Esophagus (tissue), 2 donors: Measurements from ENCODE around the gene HYI. TPM values are rescaled to one million over a fixed set of nuclear protein-coding genes. Genes with fewer than 3 reads are reported as not detected.

ENCODE experiments used
- H3K27ac ChIP-seq, 2 donors: one replicate each; pipeline ENCODE4 v1.5.1; 2013; ENCODE audit warnings: low read depth in 2 of 2, mild to moderate bottlenecking in 2 of 2, inconsistent platforms in 1 of 2, low read length in 1 of 2, moderate library complexity in 1 of 2
- H3K27me3 ChIP-seq, 2 donors: one replicate each; pipeline ENCODE4 v1.6.1; 2013; ENCODE audit warnings: low read length in 2 of 2, control low read depth in 1 of 2, mild to moderate bottlenecking in 1 of 2; ENCODE audit not compliant: insufficient read depth in 2 of 2, control insufficient read depth in 1 of 2
- H3K36me3 ChIP-seq, 2 donors: one replicate each; pipeline ENCODE4 v1.6.1; 2013; ENCODE audit warnings: low read length in 1 of 2; ENCODE audit not compliant: control insufficient read depth in 2 of 2, insufficient read depth in 2 of 2
- H3K4me1 ChIP-seq, 2 donors: one replicate each; pipeline ENCODE4 v1.6.1; 2013; ENCODE audit warnings: low read length in 1 of 2; ENCODE audit not compliant: control insufficient read depth in 2 of 2, insufficient read depth in 2 of 2
- H3K4me3 ChIP-seq, 2 donors: one replicate each; pipeline ENCODE4 v1.5.1; 2013; ENCODE audit warnings: low read length in 2 of 2, mild to moderate bottlenecking in 2 of 2, low read depth in 1 of 2, moderate library complexity in 1 of 2
- H3K9me3 ChIP-seq, 2 donors: one replicate each; pipeline ENCODE4 v1.6.1; 2013; ENCODE audit warnings: mild to moderate bottlenecking in 2 of 2, low read depth in 1 of 2, low read length in 1 of 2, moderate library complexity in 1 of 2; ENCODE audit not compliant: control insufficient read depth in 2 of 2, insufficient read depth in 1 of 2
- WGBS, 2 donors: extraction: QIAGEN DNeasy Blood & Tissue Kit; methylation state at CpG; one replicate each; pipeline ENCODE4 v1.1.7; 2013; 5-methylcytosine and 5-hydroxymethylcytosine counted together
- polyA plus RNA-seq, 2 donors: library from polyadenylated mRNA; stranded (reverse); fragments of 200-250 nt; gene quantifications; one replicate each; pipeline ENCODE4 v1.2.3, GENCODE V29; 2013
- donor health status: healthy with polysubstance abuse.
- donor health status: Bipolar disorder and iron deficiency.

The HYI gene
- polyA plus RNA-seq, 2 donors: 22.8 to 27.4 TPM

DNA sequence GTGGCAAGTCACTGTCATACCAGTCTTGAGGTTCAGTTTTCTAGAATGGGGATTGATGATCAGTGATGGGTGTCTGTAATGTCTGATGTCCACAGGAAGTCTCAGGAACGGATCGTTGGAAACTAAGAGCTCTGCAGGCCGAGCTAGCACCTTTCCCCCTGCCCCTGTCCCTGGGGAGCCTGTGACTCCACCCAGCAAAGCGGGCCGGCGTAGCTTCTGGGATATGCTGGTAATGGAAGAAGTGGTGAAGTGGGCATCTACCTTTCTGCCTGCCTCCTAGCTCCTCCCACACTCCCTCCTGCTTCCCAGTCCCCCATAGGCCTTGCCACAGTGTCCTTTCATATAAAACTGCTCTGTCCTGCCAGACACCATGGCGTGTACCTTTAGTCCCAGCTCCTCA lies 13.4 kb downstream of the HYI start:
- H3K27me3 ChIP-seq: no peaks in the 10 kb centered on the region
- H3K36me3 ChIP-seq: peaks cover 21 to 51% of the 10 kb centered on the region in 2 donors
- no peaks in the 10 kb centered on the region for H3K4me1 ChIP-seq
- no peak overlapping the region for H3K4me3 ChIP-seq
- whole genome bisulfite sequencing, 2 donors: 87 to 94% methylated on average over 7 of the region's 7 CpGs
- H3K27ac ChIP-seq: no peak overlapping the region
- no peaks in the 10 kb centered on the region for H3K9me3 ChIP-seq

DNA sequence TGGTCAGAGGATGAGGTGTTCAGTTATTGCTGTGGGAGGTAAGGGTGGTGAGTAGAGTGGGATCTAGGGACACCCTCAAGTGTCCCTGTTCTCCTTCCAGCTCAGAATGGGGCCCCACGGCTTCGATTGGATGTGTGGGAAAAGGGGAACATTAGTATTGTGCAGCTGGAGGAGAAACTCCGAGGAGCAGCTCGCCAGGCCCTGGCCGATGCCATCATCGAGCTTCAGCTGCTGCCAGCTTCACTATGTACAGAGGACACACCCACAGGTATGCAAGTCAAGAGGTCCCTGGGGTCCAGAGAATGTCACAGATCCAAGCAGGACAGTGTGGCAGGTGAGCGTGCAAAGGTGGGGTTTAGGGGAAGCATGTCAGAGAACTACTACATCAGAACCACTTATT lies 13.9 kb downstream of the HYI start:
- no peaks in the 10 kb centered on the region for H3K9me3 ChIP-seq
- H3K4me3 ChIP-seq: no peak overlapping the region
- H3K27me3 ChIP-seq: no peaks in the 10 kb centered on the region
- H3K36me3 ChIP-seq: peaks cover 21 to 49% of the 10 kb centered on the region in 2 donors
- H3K4me1 ChIP-seq: no peaks in the 10 kb centered on the region
- 92 to 95% methylated on average over 7 of the region's 7 CpGs for whole genome bisulfite sequencing, 2 donors
- H3K27ac ChIP-seq: no peak overlapping the region

DNA sequence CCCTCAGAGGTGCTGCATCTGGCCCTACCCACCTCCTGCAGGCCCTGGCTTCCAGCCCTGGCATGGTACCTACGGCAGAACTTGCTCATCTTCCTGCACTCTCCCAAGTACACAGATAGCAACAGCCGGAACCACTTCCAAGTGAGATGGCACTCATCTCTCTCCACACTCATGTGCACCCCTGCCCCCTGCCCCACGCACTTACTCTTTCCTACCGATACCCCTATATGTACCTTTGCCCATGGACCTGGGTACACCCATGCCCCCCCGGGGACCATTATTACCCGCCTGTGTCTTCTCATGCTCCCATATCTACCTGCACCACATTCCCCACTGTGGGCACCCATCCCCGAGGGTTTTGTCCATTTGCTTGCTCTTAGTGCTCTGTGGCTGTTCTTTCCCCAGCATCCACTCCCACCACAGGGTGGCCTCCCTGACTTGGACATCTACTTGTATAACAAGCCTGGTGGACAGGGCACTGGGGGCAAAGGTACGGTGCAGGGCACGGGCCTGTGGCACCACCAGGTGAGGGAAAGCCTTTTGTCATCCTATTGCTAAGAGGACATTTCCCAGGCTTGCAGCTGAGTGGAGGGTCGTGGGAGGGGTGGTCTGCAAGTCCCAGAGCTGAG lies 14.7 kb downstream of the HYI start:
- 87 to 88% methylated on average over 10 of the region's 10 CpGs for WGBS, 2 donors
- Histone ChIP-seq H3K9me3 (no peaks in the 10 kb centered on the region), H3K4me1 (no peaks in the 10 kb centered on the region), H3K27ac (no peak overlapping the region), H3K27me3 (no peaks in the 10 kb centered on the region), H3K4me3 (no peak overlapping the region), H3K36me3 (peaks cover 21 to 53% of the 10 kb centered on the region in 2 donors)

DNA sequence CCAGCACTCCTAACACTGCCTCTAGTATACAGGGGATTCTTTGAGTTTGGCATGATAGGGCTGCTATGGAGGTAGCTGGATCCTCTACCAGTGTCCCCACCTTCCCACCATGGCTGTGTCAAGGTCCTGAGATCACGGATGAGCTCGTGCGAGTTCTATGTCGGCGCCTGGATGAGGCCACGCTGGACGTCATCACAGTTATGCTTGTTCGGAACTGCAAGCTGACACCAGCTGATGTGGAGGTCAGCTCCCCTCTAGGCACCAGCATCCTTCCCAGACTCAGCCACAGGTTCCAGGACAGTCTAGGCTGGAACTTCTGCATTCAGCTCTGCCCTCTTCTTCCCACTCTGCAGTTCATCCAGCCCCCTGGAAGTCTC lies 15.2 kb downstream of the HYI start:
- Histone ChIP-seq H3K4me1 (no peaks in the 10 kb centered on the region), H3K27ac (no peak overlapping the region), H3K27me3 (no peaks in the 10 kb centered on the region), H3K4me3 (no peak overlapping the region), H3K36me3 (peaks cover 21 to 54% of the 10 kb centered on the region in 2 donors), H3K9me3 (no peaks in the 10 kb centered on the region)
- WGBS, 2 donors: 98% methylated on average over 8 of the region's 8 CpGs

DNA sequence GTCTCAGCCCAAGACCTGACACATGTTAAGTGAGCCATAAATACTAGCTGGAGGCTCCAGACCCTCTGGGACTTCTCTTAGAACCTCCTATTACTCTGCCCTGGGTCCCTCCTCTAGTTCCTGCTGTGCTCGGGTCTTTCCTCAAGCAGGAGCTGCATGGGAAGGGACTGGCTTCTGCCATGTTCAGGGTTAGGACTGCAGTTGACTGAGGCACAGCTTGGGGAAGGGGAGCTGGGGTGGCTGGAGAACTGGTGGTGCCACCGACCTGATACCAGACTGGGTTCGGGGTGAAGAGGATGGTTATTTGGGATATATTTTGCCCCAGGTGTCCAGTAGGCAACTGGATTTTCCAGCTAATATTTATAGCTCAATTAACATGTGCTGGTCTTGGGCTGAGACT lies 15.7 kb downstream of the HYI start:
- H3K4me3 ChIP-seq: no peak overlapping the region
- 85 to 87% methylated on average over 3 of the region's 3 CpGs for WGBS, 2 donors
- H3K9me3 ChIP-seq: no peaks in the 10 kb centered on the region
- H3K36me3 ChIP-seq: peaks cover 22 to 51% of the 10 kb centered on the region in 2 donors
- no peaks in the 10 kb centered on the region for H3K27me3 ChIP-seq
- no peak overlapping the region for H3K27ac ChIP-seq
- H3K4me1 ChIP-seq: no peaks in the 10 kb centered on the region

DNA sequence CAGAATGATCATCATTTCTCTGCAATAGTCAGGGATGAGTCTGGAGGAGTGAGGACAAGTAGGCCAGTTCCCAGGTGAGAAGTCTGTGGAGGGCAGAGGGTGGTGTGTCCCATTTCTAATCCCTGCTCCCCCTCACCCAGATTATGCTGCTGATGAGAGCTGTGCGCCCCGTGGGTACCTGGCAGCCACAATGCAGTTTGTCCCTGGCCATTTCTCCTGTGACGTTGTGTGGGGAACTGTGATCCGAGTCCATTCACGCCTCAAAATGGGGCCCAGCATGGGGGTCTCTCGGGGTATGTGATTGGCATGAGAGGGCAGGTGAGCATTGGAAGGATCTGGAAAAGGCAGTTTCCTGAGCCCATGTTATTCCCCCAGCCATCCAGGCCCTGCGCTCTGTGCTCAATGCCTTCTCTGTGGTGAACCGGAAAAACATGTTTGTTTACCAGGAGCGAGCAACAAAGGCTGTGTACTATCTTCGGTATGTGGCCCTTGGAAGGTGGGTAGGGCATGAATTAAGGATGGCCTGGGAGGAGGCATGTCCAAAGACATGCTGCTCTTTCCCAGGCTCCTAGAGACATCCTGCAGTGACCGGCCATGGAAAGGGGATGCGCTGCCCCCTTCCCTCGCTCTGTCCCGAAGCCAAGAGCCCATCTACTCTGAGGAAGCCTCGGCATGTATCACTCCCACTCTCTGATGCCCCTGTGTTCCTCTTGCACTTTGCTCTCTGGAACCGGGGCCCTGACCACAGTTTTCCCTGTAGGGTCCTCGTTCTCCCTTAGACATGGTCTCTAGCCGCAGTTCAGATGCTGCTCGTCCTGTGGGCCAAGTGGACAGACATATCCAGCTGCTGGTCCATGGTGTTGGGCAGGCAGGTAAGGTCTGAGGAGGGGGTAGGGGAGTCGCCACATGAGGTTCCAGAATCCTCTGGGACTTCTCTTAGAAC lies 16.4 kb downstream of the HYI start:
- Histone ChIP-seq H3K36me3 (peaks cover 25 to 51% of the 10 kb centered on the region in 2 donors), H3K4me1 (no peaks in the 10 kb centered on the region), H3K27ac (no peak overlapping the region), H3K27me3 (no peaks in the 10 kb centered on the region), H3K4me3 (no peak overlapping the region), H3K9me3 (no peaks in the 10 kb centered on the region)
- WGBS, 2 donors: 89 to 91% methylated on average over 20 of the region's 20 CpGs

DNA sequence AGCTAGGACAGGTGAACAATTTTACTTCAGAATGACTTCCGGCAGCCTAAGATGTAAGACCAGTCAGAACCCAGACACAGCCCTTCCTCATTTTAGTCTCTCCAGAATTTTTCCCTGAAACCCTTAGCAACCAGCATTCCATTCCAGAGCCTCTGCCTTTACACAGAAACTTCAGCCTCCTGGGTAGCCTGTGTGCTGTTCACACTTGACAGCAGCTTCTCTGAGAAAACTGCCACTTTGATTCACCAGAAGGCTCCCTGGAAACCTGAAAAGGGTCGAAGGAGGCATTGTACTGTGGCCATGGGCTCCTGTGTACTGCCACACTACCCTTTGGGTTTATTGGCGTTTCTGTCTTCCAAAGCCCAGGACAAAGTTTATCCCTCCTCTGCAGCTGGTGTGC lies 17.4 kb downstream of the HYI start:
- Histone ChIP-seq H3K4me1 (no peaks in the 10 kb centered on the region), H3K27me3 (no peaks in the 10 kb centered on the region), H3K9me3 (no peaks in the 10 kb centered on the region), H3K36me3 (peaks cover 30 to 53% of the 10 kb centered on the region in 2 donors), H3K4me3 (no peak overlapping the region), H3K27ac (no peak overlapping the region)
- 81 to 87% methylated on average over 3 of the region's 3 CpGs for WGBS, 2 donors

DNA sequence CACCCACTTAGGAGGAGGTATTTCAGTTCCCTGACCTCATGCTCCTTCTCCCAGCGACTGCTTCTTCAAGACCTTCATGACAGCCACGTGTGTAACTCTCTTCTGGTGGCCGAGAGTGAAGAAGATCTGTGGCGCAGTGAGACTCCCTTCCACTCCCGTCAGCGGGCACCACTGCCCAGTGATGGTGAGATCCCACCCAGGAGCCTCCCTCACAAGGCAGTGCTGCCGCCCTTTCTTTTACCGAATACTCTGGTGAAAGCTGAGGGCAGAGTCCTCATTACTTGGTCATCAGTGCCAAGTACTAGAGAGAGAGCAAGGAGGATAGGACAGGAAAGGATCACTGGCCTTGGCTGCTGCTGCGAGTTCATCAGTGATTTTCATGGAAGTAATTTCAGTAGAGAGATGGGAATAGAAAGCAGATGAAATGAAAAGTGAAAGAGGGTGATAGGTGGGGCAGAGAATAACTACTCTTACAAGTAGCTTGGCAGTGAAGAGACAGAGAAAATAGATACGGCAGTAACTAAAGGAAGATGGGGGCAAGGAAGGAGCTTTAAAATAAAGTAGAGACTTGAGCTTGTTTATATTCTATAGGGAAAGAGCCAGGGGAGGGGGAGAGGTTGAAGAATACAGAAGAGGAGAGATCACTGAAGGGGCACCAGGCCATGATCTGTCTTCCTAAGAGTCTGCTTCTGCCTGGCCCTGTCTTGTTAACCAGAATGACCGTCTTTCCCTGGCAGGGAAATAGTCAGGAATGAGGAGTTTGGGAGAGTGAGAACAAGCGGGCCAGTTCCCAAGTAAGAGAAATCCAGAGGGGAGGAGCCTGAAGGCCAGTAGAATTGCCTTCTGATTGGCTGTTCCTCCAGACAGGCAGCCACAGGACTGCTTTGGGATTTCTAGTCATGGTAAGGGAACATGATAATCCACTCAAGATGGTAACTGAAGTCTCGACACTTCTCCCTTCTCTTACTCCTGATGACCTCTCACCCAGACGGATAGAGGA lies 18.3 kb downstream of the HYI start:
- Histone ChIP-seq H3K9me3 (no peaks in the 10 kb centered on the region), H3K27me3 (no peaks in the 10 kb centered on the region), H3K36me3 (peaks cover 32 to 59% of the 10 kb centered on the region in 2 donors), H3K4me3 (no peak overlapping the region), H3K4me1 (no peaks in the 10 kb centered on the region), H3K27ac (peak overlapping the region in 1 of 2 donors; percentile 44)
- 71 to 77% methylated on average over 14 of the region's 14 CpGs for WGBS, 2 donors

DNA sequence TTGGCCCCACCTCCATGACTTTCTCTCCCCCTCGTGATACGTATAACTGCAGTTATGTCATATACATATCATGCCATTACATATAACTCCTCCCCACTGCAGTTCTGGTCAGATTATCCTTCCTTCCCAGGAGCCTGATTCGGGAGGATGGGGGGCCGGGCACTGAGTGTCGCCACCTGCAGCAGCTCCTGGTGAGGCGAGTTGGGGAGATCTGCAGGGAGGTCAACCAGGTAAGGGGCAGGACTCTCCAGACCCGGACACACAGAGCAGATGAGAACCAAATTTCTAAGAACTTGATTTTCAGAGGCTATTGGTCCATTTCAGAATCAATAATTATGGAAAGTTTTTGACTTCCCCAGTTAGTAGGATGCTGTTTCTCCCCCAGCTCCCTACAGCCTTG lies 19.5 kb downstream of the HYI start:
- Histone ChIP-seq H3K27ac (no peak overlapping the region), H3K27me3 (no peaks in the 10 kb centered on the region), H3K4me3 (no peak overlapping the region), H3K36me3 (peaks cover 39 to 57% of the 10 kb centered on the region in 2 donors), H3K4me1 (no peaks in the 10 kb centered on the region), H3K9me3 (no peaks in the 10 kb centered on the region)
- WGBS, 2 donors: 89 to 91% methylated on average over 7 of the region's 7 CpGs
